Measurements from ENCODE around the gene PRPF6. TPM values are rescaled to one million over a fixed set of nuclear protein-coding genes. Genes with fewer than 3 reads are reported as not detected.

The PRPF6 gene
- total RNA-seq, 2 experiments from 2014 or later: 50.6 to 51.3 TPM

DNA sequence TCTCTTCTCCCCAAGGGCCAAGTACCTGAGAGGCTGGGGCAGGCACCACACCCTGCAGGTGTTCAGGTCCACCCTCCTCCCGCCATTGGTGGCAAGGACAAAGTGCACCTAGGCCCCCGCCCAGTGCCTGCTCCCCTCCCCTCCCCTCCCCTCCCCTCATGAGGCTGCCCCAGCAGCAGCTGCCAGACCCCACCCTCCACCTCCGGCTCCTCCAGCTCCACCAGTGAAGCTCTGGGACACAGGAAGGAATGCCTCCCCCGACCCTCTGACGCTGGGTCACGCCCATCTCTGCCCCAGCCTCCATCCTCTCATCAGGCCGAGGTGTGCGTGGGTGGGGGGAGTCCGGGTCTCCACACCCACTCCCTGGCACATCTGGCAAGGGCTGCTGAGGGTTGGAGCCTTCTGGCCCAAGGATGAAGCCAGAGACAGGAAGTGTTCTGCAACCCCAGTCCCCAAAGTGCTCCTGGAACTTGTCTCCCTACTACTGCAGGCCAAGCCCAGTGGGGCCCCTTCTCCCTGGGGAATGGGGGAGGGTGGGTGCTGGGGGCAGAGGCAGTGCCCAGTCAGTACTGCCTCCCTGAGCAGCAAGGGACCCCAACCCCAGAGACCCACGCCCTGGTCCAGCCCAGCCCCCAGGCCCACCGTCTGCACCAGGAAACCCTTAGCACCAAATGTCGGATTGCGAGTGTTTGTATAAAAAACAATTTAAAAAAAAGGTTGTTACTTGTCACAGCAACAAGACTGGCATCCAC is 23.1 kb upstream of the PRPF6 start:
- Histone ChIP-seq H3K9me3 (ENCODE audit: control insufficient read depth in 1 of 2, insufficient read depth in 1 of 2, low read length in 2 of 2) (no peaks in the 10 kb centered on the region), H3K4me3 (ENCODE audit: low read length) (no peak overlapping the region), H3K27me3 (ENCODE audit: control insufficient read depth in 1 of 2, insufficient read depth in 2 of 2, low read length in 2 of 2) (no peaks in the 10 kb centered on the region), H3K36me3 (ENCODE audit: insufficient read depth, low read length) (peaks cover 25% of the 10 kb centered on the region), H3K27ac (ENCODE audit: low read depth in 1 of 2, low read length in 2 of 2) (peak overlapping the region; percentile 13 to 45), H3K4me1 (ENCODE audit: insufficient read depth, low read length) (peaks cover 41% of the 10 kb centered on the region)
- no peaks in the 10 kb centered on the region for H3K9me3 Mint-ChIP-seq
- ATAC-seq (ENCODE audit: poor library complexity) (no peak), DNase-seq (no peak)
- ChIA-PET POLR2A (interaction anchor here (1.9 to 3.3 kb wide), 3 partner anchors 11 to 93 kb away, joined by 7 to 27 read pairs (median 22); partner anchors contain the start of genes PRPF6, SAMD10 and TPD52L2), CTCF (interaction anchor here (1.0 to 3.0 kb wide), 2 partner anchors 81 to 94 kb away, joined by 3 to 8 read pairs; no protein-coding TSS in a partner anchor)
- peaks cover 23% of the 10 kb centered on the region for H3K36me3 Mint-ChIP-seq (ENCODE audit: low read depth)
- peaks cover 37% of the 10 kb centered on the region for H3K4me1 Mint-ChIP-seq (ENCODE audit: low read depth)
- no peaks in the 10 kb centered on the region for H3K27me3 Mint-ChIP-seq
- peak overlapping the region; percentile 82 for H3K27ac Mint-ChIP-seq
- intact Hi-C loops (cut with DNase I, micrococcal nuclease): loop anchor here in 1 of 2 experiments (2.0 to 5.0 kb wide), 2 partner anchors 105 to 251 kb away; partner anchors contain the start of genes ARFRP1, TCEA2 and ZGPAT
- peak overlapping the region; percentile 71 for H3K4me3 Mint-ChIP-seq
- TF ChIP-seq, protein P1, sequence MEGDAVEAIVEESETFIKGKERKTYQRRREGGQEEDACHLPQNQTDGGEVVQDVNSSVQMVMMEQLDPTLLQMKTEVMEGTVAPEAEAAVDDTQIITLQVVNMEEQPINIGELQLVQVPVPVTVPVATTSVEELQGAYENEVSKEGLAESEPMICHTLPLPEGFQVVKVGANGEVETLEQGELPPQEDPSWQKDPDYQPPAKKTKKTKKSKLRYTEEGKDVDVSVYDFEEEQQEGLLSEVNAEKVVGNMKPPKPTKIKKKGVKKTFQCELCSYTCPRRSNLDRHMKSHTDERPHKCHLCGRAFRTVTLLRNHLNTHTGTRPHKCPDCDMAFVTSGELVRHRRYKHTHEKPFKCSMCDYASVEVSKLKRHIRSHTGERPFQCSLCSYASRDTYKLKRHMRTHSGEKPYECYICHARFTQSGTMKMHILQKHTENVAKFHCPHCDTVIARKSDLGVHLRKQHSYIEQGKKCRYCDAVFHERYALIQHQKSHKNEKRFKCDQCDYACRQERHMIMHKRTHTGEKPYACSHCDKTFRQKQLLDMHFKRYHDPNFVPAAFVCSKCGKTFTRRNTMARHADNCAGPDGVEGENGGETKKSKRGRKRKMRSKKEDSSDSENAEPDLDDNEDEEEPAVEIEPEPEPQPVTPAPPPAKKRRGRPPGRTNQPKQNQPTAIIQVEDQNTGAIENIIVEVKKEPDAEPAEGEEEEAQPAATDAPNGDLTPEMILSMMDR (IDR thresholded peaks at IDR 0.05): no peak

DNA sequence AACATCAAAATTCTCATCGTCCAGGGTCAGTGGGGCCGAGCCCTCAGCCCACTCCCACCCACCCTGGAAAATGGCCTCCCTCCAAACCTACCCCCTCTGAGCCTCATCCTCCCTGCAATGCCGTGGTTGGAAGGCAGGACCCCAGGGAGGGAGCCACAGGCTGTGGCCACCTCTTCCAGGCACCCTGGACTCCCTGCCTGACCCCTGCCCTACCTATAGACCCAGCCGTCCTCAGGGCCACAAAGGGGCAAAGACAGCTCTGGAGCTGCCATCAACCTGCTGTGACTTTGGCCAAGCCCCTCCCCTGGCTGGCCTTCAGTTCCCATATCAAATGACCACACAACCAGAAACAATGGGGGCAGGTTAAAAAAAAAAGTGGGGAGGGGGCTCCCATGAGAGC is 22.5 kb upstream of the PRPF6 start:
- Mint-ChIP-seq H3K27me3 (no peaks in the 10 kb centered on the region), H3K36me3 (ENCODE audit: low read depth) (peaks cover 25% of the 10 kb centered on the region), H3K4me3 (no peak overlapping the region), H3K9me3 (no peaks in the 10 kb centered on the region), H3K27ac (no peak overlapping the region), H3K4me1 (ENCODE audit: low read depth) (peaks cover 36% of the 10 kb centered on the region)
- intact Hi-C loops (cut with DNase I, micrococcal nuclease): loop anchor here in 1 of 2 experiments (5.0 kb wide), 1 partner anchor 251 kb away; the partner anchor contains the start of genes ARFRP1 and ZGPAT
- no peak overlapping the region for H3K4me3 ChIP-seq (ENCODE audit: low read length)
- no peaks in the 10 kb centered on the region for H3K9me3 ChIP-seq (ENCODE audit: control insufficient read depth in 1 of 2, insufficient read depth in 1 of 2, low read length in 2 of 2)
- peaks cover 30% of the 10 kb centered on the region for H3K36me3 ChIP-seq (ENCODE audit: insufficient read depth, low read length)
- TF ChIP-seq, protein P1 (IDR thresholded peaks at IDR 0.05): no peak
- no peaks in the 10 kb centered on the region for H3K27me3 ChIP-seq (ENCODE audit: control insufficient read depth in 1 of 2, insufficient read depth in 2 of 2, low read length in 2 of 2)
- ChIA-PET POLR2A (no interaction called here), CTCF (interaction anchor here (1.3 kb wide), 1 partner anchor 21 kb away, joined by 4 read pairs; the partner anchor contains the start of gene SAMD10)
- H3K4me1 ChIP-seq (ENCODE audit: insufficient read depth, low read length): peaks cover 41% of the 10 kb centered on the region
- no peak for DNase-seq
- no peak for ATAC-seq (ENCODE audit: poor library complexity)
- H3K27ac ChIP-seq (ENCODE audit: low read depth in 1 of 2, low read length in 2 of 2): no peak overlapping the region

DNA sequence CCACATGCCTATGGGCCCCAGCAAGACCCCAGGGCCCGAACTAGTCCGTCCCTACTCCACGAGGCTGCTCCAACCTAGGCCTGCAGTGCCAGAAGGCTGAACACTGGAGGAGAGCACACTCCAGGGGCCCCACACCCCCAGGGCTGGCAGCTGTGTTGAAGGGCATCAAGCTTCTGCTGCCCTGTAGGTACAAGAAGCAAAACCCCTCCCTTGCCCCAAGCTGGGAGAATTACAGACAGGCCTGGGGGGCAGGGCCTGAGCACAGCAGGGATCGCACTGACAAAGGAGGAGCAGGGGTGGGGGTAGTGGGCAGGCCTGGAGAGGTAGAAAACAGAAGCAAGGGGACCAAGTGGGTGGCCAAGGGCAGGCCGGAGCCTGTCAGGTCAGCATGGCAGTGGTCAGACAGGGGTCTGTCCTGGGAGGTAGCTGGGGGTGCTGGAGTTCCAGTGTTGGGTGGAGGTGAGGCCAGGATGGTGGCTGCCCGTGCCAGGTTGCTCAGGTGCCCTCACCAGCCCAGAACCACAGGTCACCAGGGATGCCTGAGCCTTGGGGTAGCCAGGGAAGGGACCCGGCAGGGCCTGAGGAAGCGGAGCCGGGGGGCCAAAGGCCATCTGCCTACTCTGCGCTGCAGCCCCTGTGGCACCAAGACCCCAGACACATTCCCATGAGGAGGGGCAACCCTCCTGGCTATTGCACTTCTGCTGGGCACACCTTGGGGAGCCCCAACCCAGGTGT is 21.8 kb upstream of the PRPF6 start:
- Mint-ChIP-seq H3K4me1 (ENCODE audit: low read depth) (peaks cover 29% of the 10 kb centered on the region), H3K4me3 (no peak overlapping the region), H3K9me3 (no peaks in the 10 kb centered on the region), H3K27me3 (no peaks in the 10 kb centered on the region), H3K36me3 (ENCODE audit: low read depth) (peaks cover 25% of the 10 kb centered on the region), H3K27ac (no peak overlapping the region)
- POLR2A ChIA-PET: no interaction called here
- Histone ChIP-seq H3K4me3 (ENCODE audit: low read length) (no peak overlapping the region), H3K27ac (ENCODE audit: low read depth in 1 of 2, low read length in 2 of 2) (no peak overlapping the region), H3K27me3 (ENCODE audit: control insufficient read depth in 1 of 2, insufficient read depth in 2 of 2, low read length in 2 of 2) (no peaks in the 10 kb centered on the region), H3K9me3 (ENCODE audit: control insufficient read depth in 1 of 2, insufficient read depth in 1 of 2, low read length in 2 of 2) (peaks cover 0 to 3% of the 10 kb centered on the region in 2 experiments), H3K4me1 (ENCODE audit: insufficient read depth, low read length) (peaks cover 35% of the 10 kb centered on the region), H3K36me3 (ENCODE audit: insufficient read depth, low read length) (peaks cover 35% of the 10 kb centered on the region)
- intact Hi-C loops (cut with DNase I, micrococcal nuclease): loop anchor here in 1 of 2 experiments (5.0 kb wide), 1 partner anchor 252 kb away; the partner anchor contains the start of genes ARFRP1 and ZGPAT
- DNase-seq: no peak
- ATAC-seq (ENCODE audit: poor library complexity): no peak
- TF ChIP-seq, protein P1 (IDR thresholded peaks at IDR 0.05): no peak
- CTCF ChIA-PET: interaction anchor here (1.3 kb wide), 1 partner anchor 21 kb away, joined by 4 read pairs; the partner anchor contains the start of gene SAMD10
